B cell (primary cell): ENCODE data around the gene CIZ1. TPM values are rescaled to one million over a fixed set of nuclear protein-coding genes. Genes with fewer than 3 reads are reported as not detected.

ENCODE experiments used
- ATAC-seq: fragments of 200-7000 bp; cut with Tn5 transposase; one replicate; pipeline ENCODE4 v1.10.0; 2021; ENCODE audit warnings: low read depth, mild to moderate bottlenecking, moderate number of reproducible peaks, moderate library complexity
- CTCF ChIA-PET: fragments of 350-600 bp; sonication (Branson Sonifier 250); formaldehyde crosslinking; loops from one replicate; lab custom pipeline; 2021; ENCODE audit warnings: antibody characterized with exemption, inconsistent platforms; lab: Charles Lee
- POLR2A ChIA-PET: fragments of 350-600 bp; sonication (Branson Sonifier 250); formaldehyde crosslinking; loops from one replicate; lab custom pipeline; 2021; ENCODE audit warnings: antibody characterized with exemption; lab: Charles Lee
- DNase-seq: peaks from one replicate; pipeline ENCODE4 v3.0.0; 2013
- H2AFZ ChIP-seq: 2 replicates; pipeline ENCODE4 v1.6.1; 2012; ENCODE audit warnings: mild to moderate bottlenecking, low read depth, low read length; ENCODE audit not compliant: insufficient read depth, poor library complexity, severe bottlenecking
- H3K27ac ChIP-seq, 2 donors: 1 replicate in 1 of 2; 2 replicates in 1 of 2; pipeline ENCODE4 v1.5.1; 2012 to 2013; ENCODE audit warnings: low read length in 2 of 2, mild to moderate bottlenecking in 2 of 2, moderate library complexity in 1 of 2
- H3K27me3 ChIP-seq, 4 experiments: fragments of 200-600 bp in 1 of 4; sonication (generic) in 1 of 4; replicated peaks in 1 of 4; 1 replicate in 2 of 4; 2 replicates in 2 of 4; pipeline versions ENCODE4 v1.6.1 to v1.7.0; 2013 to 2016; ENCODE audit warnings: low read length in 3 of 4, mild to moderate bottlenecking in 2 of 4, mixed read lengths in 1 of 4, moderate library complexity in 1 of 4; ENCODE audit not compliant: insufficient read depth in 4 of 4, control insufficient read depth in 3 of 4; ENCODE audit errors: control extremely low read depth in 1 of 4
- H3K36me3 ChIP-seq, 2 experiments: replicated peaks in 1 of 2; 1 replicate in 1 of 2; 2 replicates in 1 of 2; pipeline versions ENCODE4 v1.6.1 to v1.7.1; 2013; ENCODE audit warnings: low read length in 1 of 2; ENCODE audit not compliant: insufficient read depth in 2 of 2, control insufficient read depth in 1 of 2; ENCODE audit errors: control extremely low read depth in 1 of 2, extremely low read depth in 1 of 2
- H3K4me1 ChIP-seq, 2 donors: fragments of 200-600 bp in 1 of 2; sonication (generic) in 1 of 2; 1 replicate in 1 of 2; 2 replicates in 1 of 2; pipeline versions ENCODE4 v1.5.1 to v1.6.1; 2013 to 2017; ENCODE audit warnings: low read length in 2 of 2; ENCODE audit not compliant: control insufficient read depth in 2 of 2, insufficient read depth in 2 of 2
- H3K4me2 ChIP-seq: replicated peaks from 2 replicates; pipeline ENCODE3; 2012; ENCODE audit warnings: mild to moderate bottlenecking, low read depth, low read length; ENCODE audit not compliant: poor library complexity, severe bottlenecking
- H3K4me3 ChIP-seq, 5 experiments: fragments of 200-600 bp in 1 of 5; sonication (generic) in 1 of 5; 1 replicate in 3 of 5; 2 replicates in 2 of 5; pipeline versions ENCODE4 v1.5.1 to v1.7.0; 2011 to 2016; ENCODE audit warnings: low read length in 4 of 5, mild to moderate bottlenecking in 4 of 5, low read depth in 2 of 5, control low read depth in 1 of 5, moderate library complexity in 1 of 5; ENCODE audit not compliant: insufficient read depth in 1 of 5; ENCODE audit errors: control extremely low read depth in 1 of 5, extremely low read depth in 1 of 5
- H3K79me2 ChIP-seq: fragments of 200-600 bp; sonication (generic); one replicate; pipeline ENCODE4 v1.6.0; 2016; ENCODE audit warnings: low read length; ENCODE audit not compliant: control insufficient read depth, insufficient read depth
- H3K9ac ChIP-seq: fragments of 200-600 bp; sonication (generic); 2 replicates; pipeline ENCODE4 v1.6.1; 2017; ENCODE audit warnings: mild to moderate bottlenecking, low read length, moderate library complexity
- H3K9me3 ChIP-seq, 3 donors: one replicate each; pipeline versions ENCODE4 v1.6.1 to v1.7.1; 2013; ENCODE audit warnings: low read length in 2 of 3; ENCODE audit not compliant: control insufficient read depth in 2 of 3, insufficient read depth in 1 of 3; ENCODE audit errors: control extremely low read depth in 1 of 3
- H4K20me1 ChIP-seq: 2 replicates; pipeline ENCODE4 v1.6.0; 2012; ENCODE audit warnings: mild to moderate bottlenecking, low read length; ENCODE audit not compliant: insufficient read depth, control insufficient read depth, poor library complexity, severe bottlenecking
- H3K27ac Mint-ChIP-seq: one replicate; pipeline ENCODE4 v1.8.0; 2021; ENCODE audit warnings: mixed read lengths
- H3K27me3 Mint-ChIP-seq: one replicate; pipeline ENCODE4 v1.8.0; 2021; ENCODE audit warnings: mixed read lengths
- H3K4me1 Mint-ChIP-seq: one replicate; pipeline ENCODE4 v1.8.0; 2021; ENCODE audit warnings: mixed read lengths
- H3K4me3 Mint-ChIP-seq: one replicate; pipeline ENCODE4 v1.8.0; 2021; ENCODE audit warnings: mixed read lengths
- H3K9me3 Mint-ChIP-seq: one replicate; pipeline ENCODE4 v1.8.0; 2022; ENCODE audit warnings: mixed read lengths; ENCODE audit not compliant: insufficient read depth
- CTCF ChIP-seq: fragments of 200-600 bp; IDR thresholded peaks from one replicate; pipeline ENCODE4 v1.8.0; 2022; ENCODE audit warnings: antibody characterized with exemption, mild to moderate bottlenecking
- EZH2 ChIP-seq: IDR thresholded peaks from 2 replicates; pipeline ENCODE4 v1.6.1; 2012; ENCODE audit warnings: borderline replicate concordance, low read depth, mild to moderate bottlenecking, moderate library complexity, low read length; ENCODE audit not compliant: insufficient read depth, poor library complexity, severe bottlenecking
- WGBS: methylation state at CpG from one replicate; pipeline ENCODE4 v1.1.5; 2013; ENCODE audit warnings: missing lambda C conversion rate; ENCODE audit not compliant: insufficient coverage; 5-methylcytosine and 5-hydroxymethylcytosine counted together
- intact Hi-C: fragments of 100-400 bp; cut with micrococcal nuclease; formaldehyde crosslinking; loops from one replicate; pipeline ENCODE4 v1.10.0; 2022
- polyA plus RNA-seq: library from polyadenylated mRNA; depleted of rRNA; stranded (reverse); fragments of >200 nt; gene quantifications from 2 replicates; pipeline ENCODE4 v1.2.3, GENCODE V29; 2012
- total RNA-seq, 2 donors: library from RNA; stranded (reverse); fragments of 120-200 nt in 1 of 2; gene quantifications; 1 replicate in 1 of 2; 2 replicates in 1 of 2; pipeline versions ENCODE4 v1.2.3 to v1.2.4, GENCODE V29; 2013 to 2022

CIZ1 gene
- total and polyA plus RNA-seq, 2 donors (not counting 1 experiment from before 2014, with no cell fraction given), result 79.9 to 160 TPM

- Histone ChIP-seq H4K20me1 (no peaks in the 10 kb centered on the region), H3K36me3 (no peaks in the 10 kb centered on the region), H3K9ac (no peak overlapping the region), H3K27me3 (no peaks in the 10 kb centered on the region), H3K4me2 (no peak overlapping the region), H3K27ac (no peak overlapping the region), H3K79me2 (no peaks in the 10 kb centered on the region), H2AFZ (no peak overlapping the region), H3K9me3 (no peaks in the 10 kb centered on the region), H3K4me1 (no peaks in the 10 kb centered on the region), H3K4me3 (no peak overlapping the region)
- 79% methylated on average over 8 of the region's 8 CpGs for WGBS
- TF ChIP-seq EZH2 (no peak), CTCF (no peak)
- Mint-ChIP-seq H3K9me3 (no peaks in the 10 kb centered on the region), H3K4me1 (no peaks in the 10 kb centered on the region), H3K27me3 (peaks cover 13% of the 10 kb centered on the region), H3K27ac (no peak overlapping the region), H3K4me3 (no peak overlapping the region)
- ATAC-seq (no peak), DNase-seq (no peak)
- ChIA-PET CTCF (no interaction called here), POLR2A (no interaction called here)
- intact Hi-C loops, result no loop called here
These were observed 45.8 kb downstream of the CIZ1 start for GRCh38 chr9:128145536-128145935.

DNA sequence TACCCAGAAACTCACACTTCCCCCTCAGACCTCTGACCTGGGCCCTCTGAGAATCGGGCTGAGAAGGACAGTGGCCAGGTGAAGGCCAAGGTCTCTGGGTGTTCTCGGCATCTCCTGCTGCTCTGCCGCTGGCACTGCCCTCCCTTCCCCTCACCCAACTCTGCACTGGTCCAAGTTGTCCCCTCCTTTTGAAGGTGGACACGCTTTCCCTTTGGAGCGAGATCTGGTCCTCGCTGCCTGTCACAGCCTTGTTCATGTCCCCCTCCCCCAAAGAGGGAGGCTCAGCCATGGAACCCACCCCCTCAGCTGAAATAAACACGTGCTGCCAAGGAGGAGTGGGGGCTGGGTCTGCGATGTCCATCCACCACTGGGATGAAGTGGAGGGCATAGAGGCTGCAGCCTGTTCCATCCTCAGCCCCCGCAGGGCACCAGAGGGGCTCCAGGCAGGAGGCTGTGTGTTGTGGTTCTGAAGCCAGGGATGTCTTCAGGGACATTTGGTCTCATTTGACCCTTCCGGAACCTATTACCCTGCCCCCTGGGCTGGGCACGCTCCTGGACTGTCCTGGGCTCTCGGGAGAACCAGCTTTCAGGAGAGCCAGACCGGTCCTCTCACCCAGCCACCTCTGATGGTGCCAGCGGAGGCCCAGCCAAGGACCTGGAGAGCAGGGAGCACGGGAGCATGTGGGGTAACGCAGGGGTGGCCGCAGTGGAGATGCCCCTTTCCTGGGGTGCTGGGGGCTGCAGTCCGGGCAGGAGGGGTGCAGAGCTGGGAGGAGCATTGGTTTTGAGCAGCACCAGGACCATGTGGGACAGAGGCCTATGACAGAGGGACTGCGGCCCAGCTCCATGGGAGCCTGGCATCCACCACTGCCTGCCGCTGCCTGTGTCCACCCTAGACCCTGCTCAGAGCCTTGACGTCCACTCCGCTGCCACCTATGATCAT lies 46.9 kb downstream of the CIZ1 start:
- ATAC-seq (no peak), DNase-seq (no peak)
- Histone ChIP-seq H3K4me3 (no peak overlapping the region), H3K36me3 (no peaks in the 10 kb centered on the region), H3K4me2 (no peak overlapping the region), H3K79me2 (no peaks in the 10 kb centered on the region), H4K20me1 (no peaks in the 10 kb centered on the region), H3K9me3 (no peaks in the 10 kb centered on the region), H3K27ac (no peak overlapping the region), H3K4me1 (peaks cover 0 to 2% of the 10 kb centered on the region in 2 donors), H3K9ac (no peak overlapping the region), H2AFZ (no peak overlapping the region), H3K27me3 (no peaks in the 10 kb centered on the region)
- TF ChIP-seq CTCF (no peak), EZH2 (no peak)
- ChIA-PET POLR2A (no interaction called here), CTCF (no interaction called here)
- Mint-ChIP-seq H3K9me3 (no peaks in the 10 kb centered on the region), H3K27me3 (peaks cover 10% of the 10 kb centered on the region), H3K27ac (no peak overlapping the region), H3K4me3 (no peak overlapping the region), H3K4me1 (no peaks in the 10 kb centered on the region)
- intact Hi-C loops, result no loop called here
- 93% methylated on average over 19 of the region's 22 CpGs for WGBS
